ENCODE data around the gene PAX8. TPM values are rescaled to one million over a fixed set of nuclear protein-coding genes. Genes with fewer than 3 reads are reported as not detected.

Gene PAX8
- total and polyA plus RNA-seq, 2 of the 13 experiments (the other 11 are each of a cell fraction or from before 2014, with no cell fraction given): 1.5 to 8.8 TPM

- TF ChIP-seq ZNF558 (CRISPR knock-in tag; IDR thresholded peaks at IDR 0.05; ENCODE audit: borderline replicate concordance) (no peak), ZNF713 (CRISPR knock-in tag; IDR thresholded peaks at IDR 0.05) (no peak; the same call in 1 of the 2 replicates), ZNF331 (CRISPR knock-in tag; IDR thresholded peaks at IDR 0.05) (no peak; the same call in 1 of the 2 replicates), ZNF678 (CRISPR knock-in tag; IDR thresholded peaks at IDR 0.05) (no peak), ISL2 (CRISPR knock-in tag; IDR thresholded peaks at IDR 0.05) (no peak), NAIF1 (CRISPR knock-in tag; IDR thresholded peaks at IDR 0.05; ENCODE audit: borderline replicate concordance) (0 out of 2 replicates have a peak, but pooled peaks have one; percentile 41), ZC3H4 (CRISPR knock-in tag; IDR thresholded peaks at IDR 0.05; ENCODE audit: borderline replicate concordance) (no peak), THRA (CRISPR knock-in tag; IDR thresholded peaks at IDR 0.05; ENCODE audit: borderline replicate concordance) (0 out of 2 replicates have a peak, but pooled peaks have one; percentile 6), ISX (CRISPR knock-in tag; conservative IDR thresholded peaks at IDR 0.05) (no peak), ZNF766 (CRISPR knock-in tag; IDR thresholded peaks at IDR 0.05; ENCODE audit: borderline replicate concordance) (no peak), KAT8 (CRISPR knock-in tag; IDR thresholded peaks at IDR 0.05) (peak; percentile 80), ZNF704 (CRISPR knock-in tag; IDR thresholded peaks at IDR 0.05; ENCODE audit: borderline replicate concordance) (peak; percentile 49; the same call in 1 of the 2 replicates), EP300 (IDR thresholded peaks at IDR 0.05; ENCODE audit: low read depth in 2 of 2, low read length in 2 of 2) (peak in 1 of 2 experiments; percentile 59; a peak in 1 of 4 replicates), EP300 (CRISPR knock-in tag; IDR thresholded peaks at IDR 0.05; ENCODE audit: borderline replicate concordance) (peak; percentile 57; the same call in 1 of the 2 replicates), NFE2L2 (IDR thresholded peaks at IDR 0.05; ENCODE audit: low read length) (no peak), TCF7L2 (IDR thresholded peaks at IDR 0.05; ENCODE audit: low read depth, low read length) (no peak), ZNF709 (CRISPR knock-in tag; IDR thresholded peaks at IDR 0.05) (0 out of 2 replicates have a peak, but pooled peaks have one; percentile 26), POGZ (CRISPR knock-in tag; IDR thresholded peaks at IDR 0.05) (peak; percentile 70), ZMYM3 (CRISPR knock-in tag; IDR thresholded peaks at IDR 0.05) (peak; percentile 79)
- TF ChIP-seq, protein P1, sequence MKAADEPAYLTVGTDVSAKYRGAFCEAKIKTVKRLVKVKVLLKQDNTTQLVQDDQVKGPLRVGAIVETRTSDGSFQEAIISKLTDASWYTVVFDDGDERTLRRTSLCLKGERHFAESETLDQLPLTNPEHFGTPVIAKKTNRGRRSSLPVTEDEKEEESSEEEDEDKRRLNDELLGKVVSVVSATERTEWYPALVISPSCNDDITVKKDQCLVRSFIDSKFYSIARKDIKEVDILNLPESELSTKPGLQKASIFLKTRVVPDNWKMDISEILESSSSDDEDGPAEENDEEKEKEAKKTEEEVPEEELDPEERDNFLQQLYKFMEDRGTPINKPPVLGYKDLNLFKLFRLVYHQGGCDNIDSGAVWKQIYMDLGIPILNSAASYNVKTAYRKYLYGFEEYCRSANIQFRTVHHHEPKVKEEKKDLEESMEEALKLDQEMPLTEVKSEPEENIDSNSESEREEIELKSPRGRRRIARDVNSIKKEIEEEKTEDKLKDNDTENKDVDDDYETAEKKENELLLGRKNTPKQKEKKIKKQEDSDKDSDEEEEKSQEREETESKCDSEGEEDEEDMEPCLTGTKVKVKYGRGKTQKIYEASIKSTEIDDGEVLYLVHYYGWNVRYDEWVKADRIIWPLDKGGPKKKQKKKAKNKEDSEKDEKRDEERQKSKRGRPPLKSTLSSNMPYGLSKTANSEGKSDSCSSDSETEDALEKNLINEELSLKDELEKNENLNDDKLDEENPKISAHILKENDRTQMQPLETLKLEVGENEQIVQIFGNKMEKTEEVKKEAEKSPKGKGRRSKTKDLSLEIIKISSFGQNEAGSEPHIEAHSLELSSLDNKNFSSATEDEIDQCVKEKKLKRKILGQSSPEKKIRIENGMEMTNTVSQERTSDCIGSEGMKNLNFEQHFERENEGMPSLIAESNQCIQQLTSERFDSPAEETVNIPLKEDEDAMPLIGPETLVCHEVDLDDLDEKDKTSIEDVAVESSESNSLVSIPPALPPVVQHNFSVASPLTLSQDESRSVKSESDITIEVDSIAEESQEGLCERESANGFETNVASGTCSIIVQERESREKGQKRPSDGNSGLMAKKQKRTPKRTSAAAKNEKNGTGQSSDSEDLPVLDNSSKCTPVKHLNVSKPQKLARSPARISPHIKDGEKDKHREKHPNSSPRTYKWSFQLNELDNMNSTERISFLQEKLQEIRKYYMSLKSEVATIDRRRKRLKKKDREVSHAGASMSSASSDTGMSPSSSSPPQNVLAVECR (CRISPR knock-in tag; IDR thresholded peaks at IDR 0.05; ENCODE audit: borderline replicate concordance): peak; percentile 63; the same call in 1 of the 2 replicates
- TF ChIP-seq, protein P2, sequence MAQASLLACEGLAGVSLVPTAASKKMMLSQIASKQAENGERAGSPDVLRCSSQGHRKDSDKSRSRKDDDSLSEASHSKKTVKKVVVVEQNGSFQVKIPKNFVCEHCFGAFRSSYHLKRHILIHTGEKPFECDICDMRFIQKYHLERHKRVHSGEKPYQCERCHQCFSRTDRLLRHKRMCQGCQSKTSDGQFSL (CRISPR knock-in tag; IDR thresholded peaks at IDR 0.05): 0 out of 2 replicates have a peak, but pooled peaks have one; percentile 11
Measured at GRCh38 chr2:113180131-113180946, 98.4 kb downstream of the PAX8 start (continued).
